ENCODE measurements around the gene SLC40A1.
A peak's percentile ranks its signal among the peaks of the same experiment; 100 is the strongest.
"Not testable (repeated sequence)": the region's sequence is repeated elsewhere in the genome, so short reads cannot be mapped to it uniquely, and the experiment has no call there.

Gene SLC40A1

GRCh38 chr2:189601652-189602051 is 21.1 kb upstream of the SLC40A1 start:
- DNase-seq (ENCODE audit: low read depth in 1 of 2, low spot score in 1 of 2) = not testable (repeated sequence)

DNA sequence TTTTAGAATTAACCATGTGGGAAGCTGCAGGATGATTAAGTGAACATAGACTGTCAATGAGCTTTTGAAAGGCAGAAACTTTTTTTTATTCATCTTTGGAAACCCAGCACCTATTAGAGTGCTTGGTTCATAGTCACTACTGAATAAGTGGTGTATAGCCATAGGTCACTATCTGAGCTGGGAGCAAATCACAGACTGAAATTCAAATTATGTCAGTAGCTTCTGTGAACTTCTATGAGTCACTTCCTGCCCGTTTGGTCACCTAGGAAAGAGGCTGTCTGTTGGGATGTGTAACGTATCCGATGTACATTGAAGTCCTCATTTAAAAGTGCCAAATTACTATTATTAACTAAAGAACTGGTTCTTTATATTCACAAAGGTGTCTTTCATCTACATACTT is 20.5 kb upstream of the SLC40A1 start:
- DNase-seq (ENCODE audit: low read depth in 1 of 2, low spot score in 1 of 2) = no peak

DNA sequence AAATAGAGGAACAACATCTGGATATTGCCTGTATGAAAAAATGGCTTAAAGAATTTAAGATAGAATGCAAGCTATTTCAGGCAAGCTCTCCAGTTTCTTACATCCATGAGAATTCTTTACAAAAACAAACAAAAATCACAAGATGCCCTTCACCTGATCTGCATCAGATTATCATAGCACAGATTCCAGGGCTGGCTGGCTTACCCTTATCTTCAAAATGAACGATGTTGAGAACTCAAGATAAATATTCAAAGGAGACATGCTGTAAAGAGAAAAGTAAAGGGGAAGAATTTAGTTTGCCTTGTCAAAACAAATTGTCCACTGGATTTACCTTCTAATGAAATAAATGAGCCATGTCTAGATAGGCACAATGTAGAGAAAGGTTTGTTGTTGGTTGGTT is 18.7 kb upstream of the SLC40A1 start:
- DNase-seq (ENCODE audit: low read depth in 1 of 2, low spot score in 1 of 2) = no peak

GRCh38 chr2:189595417-189595816 is 14.8 kb upstream of the SLC40A1 start:
- no peak for DNase-seq (ENCODE audit: low read depth in 1 of 2, low spot score in 1 of 2)

DNA sequence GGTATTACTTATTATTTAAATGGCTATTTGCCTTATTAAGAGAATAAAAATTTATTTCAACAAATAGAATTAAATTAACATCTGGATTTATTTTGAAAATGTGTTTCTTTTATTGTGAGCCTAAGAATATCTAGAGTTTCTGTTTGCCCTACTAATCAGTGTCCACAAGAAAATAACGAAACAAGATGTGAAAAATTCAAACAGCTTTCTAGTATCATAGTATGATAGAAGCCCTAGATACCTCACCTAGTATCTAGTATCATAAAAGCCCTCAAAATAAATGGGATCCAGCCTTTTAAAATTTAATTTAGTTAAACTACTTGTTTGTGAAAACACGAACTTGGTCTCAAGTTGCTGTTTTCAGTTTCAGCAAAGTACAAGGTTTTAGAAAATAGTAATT is 13.7 kb upstream of the SLC40A1 start:
- no peak for DNase-seq (ENCODE audit: low read depth in 1 of 2, low spot score in 1 of 2)

GRCh38 chr2:189593115-189593514 is 12.5 kb upstream of the SLC40A1 start:
- no peak for DNase-seq (ENCODE audit: low read depth in 1 of 2, low spot score in 1 of 2)

GRCh38 chr2:189592353-189592984 is 11.9 kb upstream of the SLC40A1 start:
- no peak for DNase-seq (ENCODE audit: low read depth in 1 of 2, low spot score in 1 of 2)

GRCh38 chr2:189587780-189588179 is 7.2 kb upstream of the SLC40A1 start:
- no peak for DNase-seq (ENCODE audit: low read depth in 1 of 2, low spot score in 1 of 2)

GRCh38 chr2:189585226-189585756 is 4.7 kb upstream of the SLC40A1 start:
- DNase-seq (ENCODE audit: low read depth in 1 of 2, low spot score in 1 of 2) = no peak

DNA sequence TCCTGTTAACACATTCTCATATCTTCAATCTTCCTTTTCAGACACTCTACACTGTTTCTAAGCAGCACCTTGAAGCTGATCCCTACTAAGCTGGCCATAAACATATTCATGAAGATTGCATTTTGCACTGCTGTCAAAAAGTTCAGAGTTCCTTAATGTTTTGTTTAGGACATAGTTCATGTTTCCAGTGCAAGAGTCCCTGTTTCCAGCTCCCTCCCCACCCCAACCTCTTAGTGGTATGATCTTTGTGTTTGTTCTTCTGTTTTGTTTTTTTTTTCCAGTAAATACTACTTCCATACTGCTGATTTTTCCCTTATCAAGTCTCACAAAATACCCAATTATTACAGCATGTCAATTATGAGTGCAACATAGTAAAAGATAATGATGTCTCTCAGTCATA is 4.1 kb upstream of the SLC40A1 start:
- no peak for DNase-seq (ENCODE audit: low read depth in 1 of 2, low spot score in 1 of 2)

GRCh38 chr2:189583227-189584198 is 2.9 kb upstream of the SLC40A1 start:
- DNase-seq (ENCODE audit: low read depth in 1 of 2, low spot score in 1 of 2) = no peak

- DNase-seq (ENCODE audit: low read depth in 1 of 2, low spot score in 1 of 2) = no peak
Observed at GRCh38 chr2:189582809-189583192, 2.2 kb upstream of the SLC40A1 start.

DNA sequence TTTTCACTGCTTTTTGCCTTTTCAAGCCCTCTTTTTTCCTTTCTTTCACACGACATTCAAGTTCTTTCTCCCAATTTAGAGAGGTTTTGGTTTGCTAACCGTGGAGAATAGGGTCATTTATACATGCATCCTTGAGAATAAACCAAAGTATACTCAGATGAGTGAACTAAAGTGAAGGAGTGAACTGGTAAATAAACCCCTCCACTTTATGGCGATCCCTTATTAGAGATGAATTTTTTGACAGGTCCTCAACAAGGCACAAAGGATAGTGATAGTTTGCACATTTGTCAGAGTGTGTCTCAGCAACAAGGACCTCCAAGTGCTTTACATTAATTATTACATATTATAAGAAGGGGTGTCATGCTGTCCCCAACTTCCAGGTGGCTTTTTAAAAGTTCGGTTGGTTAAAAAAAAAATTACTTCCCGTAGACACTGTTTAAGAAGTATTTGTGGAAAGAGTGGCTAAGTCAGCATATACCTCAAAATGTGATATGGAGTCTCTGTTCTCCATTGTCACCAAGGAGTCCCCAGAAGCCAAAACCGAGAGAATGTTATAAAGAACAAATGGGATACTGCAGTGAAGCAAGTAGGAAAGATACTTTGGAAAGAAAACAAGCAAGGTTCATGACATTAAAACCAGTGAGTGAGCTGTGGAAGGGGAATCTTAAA is 1.7 kb upstream of the SLC40A1 start:
- DNase-seq (ENCODE audit: low read depth in 1 of 2, low spot score in 1 of 2) = no peak

GRCh38 chr2:189581354-189582139 is 961 bp upstream of the SLC40A1 start:
- no peak for DNase-seq (ENCODE audit: low read depth in 1 of 2, low spot score in 1 of 2)

DNA sequence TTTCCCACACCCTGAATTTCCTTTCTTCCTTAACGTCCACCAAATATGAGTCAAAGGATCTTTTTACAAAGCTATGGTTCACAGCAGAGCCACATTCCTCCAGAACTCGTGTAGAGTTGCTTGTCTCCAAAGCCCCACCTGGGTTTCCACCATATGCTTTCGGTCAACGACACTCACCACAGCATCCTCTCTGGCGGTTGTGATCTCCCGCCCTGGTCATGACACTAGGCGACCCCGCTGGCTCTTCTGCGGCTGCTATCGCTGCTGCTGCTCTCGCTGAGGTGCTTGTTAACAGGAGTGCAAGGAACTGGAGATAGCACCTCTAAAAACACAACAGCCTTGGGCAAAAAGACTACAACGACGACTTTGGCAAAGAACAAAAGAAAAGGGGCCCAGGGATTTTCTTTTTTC is 340 bp downstream of the SLC40A1 start:
- DNase-seq (ENCODE audit: low read depth in 1 of 2, low spot score in 1 of 2) = peak; percentile 8 to 10

DNA sequence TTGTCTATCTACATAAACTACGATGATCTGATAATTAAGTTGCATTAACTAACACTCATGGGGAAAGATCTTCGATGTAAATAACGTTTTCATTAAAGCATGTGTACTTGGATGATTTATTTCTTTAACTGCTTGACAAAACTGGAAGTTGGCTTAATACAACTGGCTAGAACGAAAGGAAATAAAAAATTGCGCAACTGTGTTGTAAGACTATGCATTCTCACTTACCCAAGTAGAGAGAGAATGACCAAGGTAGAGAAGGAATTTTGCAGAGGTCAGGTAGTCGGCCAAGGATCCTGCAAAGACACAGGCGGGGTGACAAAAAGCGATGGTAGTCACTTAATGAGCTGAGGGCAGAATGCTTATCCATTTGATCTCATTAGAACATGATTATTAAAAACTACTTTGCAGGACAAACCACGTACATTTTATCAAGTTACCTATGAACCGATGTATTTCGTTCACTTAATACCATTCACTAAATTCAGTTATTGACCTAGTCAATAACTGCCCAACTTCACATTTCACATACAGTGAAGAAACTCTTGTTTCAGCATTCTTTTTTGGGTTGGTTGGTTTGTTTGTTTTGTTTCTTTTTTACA is 900 bp downstream of the SLC40A1 start:
- DNase-seq (ENCODE audit: low read depth in 1 of 2, low spot score in 1 of 2) = no peak

DNA sequence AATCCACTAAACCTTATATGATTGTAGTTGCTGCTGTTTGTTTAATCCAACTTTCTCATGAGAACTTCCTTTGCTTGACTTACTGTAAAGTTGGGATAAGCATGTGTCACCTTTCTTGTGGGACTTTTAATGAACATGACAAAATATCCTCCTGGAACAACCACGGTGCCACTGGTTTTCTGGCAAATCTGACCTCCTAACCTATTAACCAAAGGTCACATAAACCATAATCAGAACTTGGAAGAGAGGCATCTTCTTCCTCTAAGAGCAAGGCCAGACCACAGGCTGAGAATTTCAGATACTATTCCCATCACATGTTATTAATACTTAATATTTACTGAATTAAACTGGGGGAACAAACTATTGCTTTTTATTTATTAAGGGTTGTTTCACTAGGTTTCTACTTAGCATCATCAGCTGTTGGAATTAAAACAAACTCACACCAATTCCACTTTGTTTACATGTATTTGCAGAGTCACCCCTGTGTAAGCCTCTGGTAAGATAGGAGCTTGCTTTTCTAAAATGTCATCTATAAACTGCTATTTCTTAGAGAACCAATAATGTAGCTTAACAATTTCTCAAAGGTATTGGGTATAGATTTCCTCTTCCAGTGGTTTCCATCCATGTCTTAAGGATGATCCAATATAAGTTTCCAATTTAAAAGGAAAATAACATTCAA is 2.2 kb downstream of the SLC40A1 start:
- DNase-seq (ENCODE audit: low read depth in 1 of 2, low spot score in 1 of 2) = no peak

DNA sequence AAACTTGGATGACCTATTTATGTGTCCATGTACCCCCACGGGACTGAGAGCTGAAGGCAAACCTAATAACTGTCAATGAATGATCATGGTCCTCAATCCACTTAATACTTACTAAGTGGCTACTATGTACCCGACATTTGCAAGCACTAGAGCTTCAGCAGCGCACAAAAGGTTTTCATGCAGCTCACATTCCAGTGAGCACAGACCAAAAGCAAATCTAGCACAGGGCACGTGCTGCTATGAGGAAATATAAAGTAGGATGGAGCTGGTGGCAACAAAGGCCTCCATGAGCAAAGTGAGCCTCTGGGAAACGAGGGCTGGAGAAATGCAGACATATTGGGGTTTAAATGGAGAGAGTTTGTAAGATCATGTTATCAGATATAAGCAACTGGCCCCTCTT is 3.5 kb downstream of the SLC40A1 start:
- no peak for DNase-seq (ENCODE audit: low read depth in 1 of 2, low spot score in 1 of 2)

- DNase-seq (ENCODE audit: low read depth in 1 of 2, low spot score in 1 of 2) = no peak
Observed at GRCh38 chr2:189576396-189576795, 4.2 kb downstream of the SLC40A1 start.

All from activated CD4-positive, alpha-beta T cell treated with anti-CD3 and anti-CD28 coated beads, Interleukin-2, amount 50 U/mL, for 24 hours (primary cell).